ENCODE measurements around the gene HMCN2.

DNA sequence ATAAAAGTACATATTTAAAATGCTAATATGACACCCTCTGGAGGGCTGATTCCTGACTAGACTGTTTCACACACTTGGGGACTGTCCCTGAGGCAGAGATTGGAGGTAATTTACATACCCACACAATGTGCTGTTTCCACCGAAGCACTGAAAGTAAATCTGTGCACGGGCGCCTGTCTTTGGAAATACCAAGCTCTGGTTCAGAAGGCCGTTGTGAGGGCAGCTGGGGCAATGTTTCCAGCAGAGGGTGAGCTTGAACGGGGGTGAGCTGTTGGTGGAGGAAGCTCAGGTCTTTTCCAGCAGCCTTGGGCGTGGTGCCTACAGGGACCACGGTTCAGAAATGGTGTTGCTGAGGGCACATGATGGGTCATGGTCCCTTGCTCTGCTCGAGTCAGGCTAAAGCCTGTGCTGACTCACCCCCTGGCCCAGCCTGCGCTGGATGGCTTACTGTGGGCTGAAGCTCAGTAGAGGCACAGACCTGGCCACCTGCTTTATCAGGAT, 25.8 kb upstream of the HMCN2 start:
- TF ChIP-seq, protein P1, sequence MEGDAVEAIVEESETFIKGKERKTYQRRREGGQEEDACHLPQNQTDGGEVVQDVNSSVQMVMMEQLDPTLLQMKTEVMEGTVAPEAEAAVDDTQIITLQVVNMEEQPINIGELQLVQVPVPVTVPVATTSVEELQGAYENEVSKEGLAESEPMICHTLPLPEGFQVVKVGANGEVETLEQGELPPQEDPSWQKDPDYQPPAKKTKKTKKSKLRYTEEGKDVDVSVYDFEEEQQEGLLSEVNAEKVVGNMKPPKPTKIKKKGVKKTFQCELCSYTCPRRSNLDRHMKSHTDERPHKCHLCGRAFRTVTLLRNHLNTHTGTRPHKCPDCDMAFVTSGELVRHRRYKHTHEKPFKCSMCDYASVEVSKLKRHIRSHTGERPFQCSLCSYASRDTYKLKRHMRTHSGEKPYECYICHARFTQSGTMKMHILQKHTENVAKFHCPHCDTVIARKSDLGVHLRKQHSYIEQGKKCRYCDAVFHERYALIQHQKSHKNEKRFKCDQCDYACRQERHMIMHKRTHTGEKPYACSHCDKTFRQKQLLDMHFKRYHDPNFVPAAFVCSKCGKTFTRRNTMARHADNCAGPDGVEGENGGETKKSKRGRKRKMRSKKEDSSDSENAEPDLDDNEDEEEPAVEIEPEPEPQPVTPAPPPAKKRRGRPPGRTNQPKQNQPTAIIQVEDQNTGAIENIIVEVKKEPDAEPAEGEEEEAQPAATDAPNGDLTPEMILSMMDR (IDR thresholded peaks at IDR 0.05; ENCODE audit: poor library complexity) = no peak
- TF ChIP-seq EZH2 (IDR thresholded peaks at IDR 0.05; ENCODE audit: borderline replicate concordance) = no peak
- TF ChIP-seq EZH2phosphoT487 (IDR thresholded peaks at IDR 0.05; ENCODE audit: low read depth, severe bottlenecking, unreplicated experiment) = no peak

Data from hepatocyte (in vitro differentiated cells).